Bronchial epithelial cell (primary cell): Measurements from ENCODE around the gene MCF2L2. TPM values are rescaled to one million over a fixed set of nuclear protein-coding genes. Genes with fewer than 3 reads are reported as not detected.

Experiments
- DNase-seq: peaks from one replicate; pipeline ENCODE4 v3.0.0-alpha.2; 2010; ENCODE audit warnings: low read depth
- FAIRE-seq: peaks from 2 replicates; lab custom pipeline; 2011; peaks lifted over from hg19 to GRCh38; lab: Jason Lieb, UNC
- H3K27me3 ChIP-seq: 2 replicates; pipeline ENCODE4 v1.5.1; 2011; ENCODE audit warnings: low read length; ENCODE audit not compliant: control insufficient read depth, insufficient read depth
- H3K36me3 ChIP-seq: 2 replicates; pipeline ENCODE4 v1.5.1; 2011; ENCODE audit warnings: low read length; ENCODE audit not compliant: control insufficient read depth, insufficient read depth
- H3K4me3 ChIP-seq: 2 replicates; pipeline ENCODE4 v1.5.1; 2011; ENCODE audit warnings: mild to moderate bottlenecking, low read depth, low read length, control low read depth
- CTCF ChIP-seq: IDR thresholded peaks from 2 replicates; pipeline ENCODE4 v1.5.1; 2011; ENCODE audit warnings: mild to moderate bottlenecking, moderate library complexity, low read length, control low read depth, inconsistent platforms; ENCODE audit not compliant: insufficient read depth, severe bottlenecking
- total RNA-seq: library from RNA; depleted of rRNA; stranded (reverse); fragments of >200 nt; gene quantifications from 2 replicates; pipeline ENCODE4 v1.2.1, GENCODE V29; 2014

MCF2L2 gene
- total RNA-seq, 1 donor from 2014 or later, result 0.26 TPM

DNA sequence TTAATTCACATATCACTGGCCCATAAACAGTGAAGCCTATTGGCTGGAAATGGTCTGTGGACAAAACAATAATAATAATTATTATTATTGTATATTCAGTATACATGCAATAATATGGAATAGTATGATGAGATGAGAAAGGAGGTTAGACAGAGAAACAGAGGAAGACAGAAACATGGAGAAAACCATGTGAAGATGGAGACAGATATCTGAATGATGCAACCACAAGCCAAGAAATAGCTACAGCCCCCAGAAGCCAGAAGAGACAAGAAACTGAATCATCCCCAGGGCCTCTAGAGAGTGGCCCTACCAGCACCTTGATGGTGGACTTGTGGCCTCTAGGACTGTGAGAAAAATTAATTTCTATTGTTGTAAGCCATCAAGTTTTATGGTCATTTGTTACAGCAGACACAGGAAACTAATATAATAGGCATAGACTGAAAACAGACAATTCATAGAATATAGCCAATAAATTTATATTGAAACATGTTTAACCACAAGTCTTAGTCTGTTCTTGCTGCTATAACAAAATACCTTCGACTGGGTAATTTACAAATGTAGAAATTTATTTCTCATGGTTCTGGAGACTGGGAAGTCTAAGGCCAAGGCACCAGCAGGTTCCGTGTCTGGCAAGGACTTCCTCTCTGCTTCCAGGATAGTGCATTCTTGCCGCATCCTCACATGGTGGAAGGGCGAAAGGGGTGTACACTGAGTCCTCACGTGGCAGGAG, 31.6 kb downstream of the MCF2L2 start:
- H3K27me3 ChIP-seq, result peaks cover 2% of the 10 kb centered on the region
- TF ChIP-seq CTCF, result no peak
- no peaks in the 10 kb centered on the region for H3K36me3 ChIP-seq
- DNase-seq (no peak), FAIRE-seq (no peak)
- no peak overlapping the region for H3K4me3 ChIP-seq

GRCh38 chr3:183394150-183394549, 34.3 kb downstream of the MCF2L2 start:
- H3K36me3 ChIP-seq, result no peaks in the 10 kb centered on the region
- no peak overlapping the region for H3K4me3 ChIP-seq
- DNase-seq (peak; percentile 42), FAIRE-seq (no peak)
- no peak for TF ChIP-seq CTCF
- H3K27me3 ChIP-seq, result peaks cover 2% of the 10 kb centered on the region

DNA sequence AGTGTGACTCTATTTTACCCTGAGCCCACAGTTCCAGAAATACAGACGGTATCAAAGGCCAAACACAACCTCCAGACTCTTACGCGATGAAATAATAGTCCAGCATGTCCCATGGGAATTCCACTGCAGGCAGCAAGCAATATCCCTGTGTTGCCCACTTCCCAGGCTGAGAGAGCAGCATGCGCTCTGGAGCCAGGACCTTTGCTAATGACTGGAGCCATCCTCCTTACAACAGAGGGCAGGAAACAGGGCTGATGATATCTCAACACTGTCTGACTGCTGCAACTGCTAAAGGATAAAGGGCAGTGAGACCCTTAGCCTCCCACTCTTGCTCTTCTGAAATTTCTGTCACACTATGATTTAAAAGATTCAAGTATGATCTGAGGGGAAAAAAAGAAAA, 34.8 kb downstream of the MCF2L2 start:
- FAIRE-seq (no peak), DNase-seq (no peak)
- TF ChIP-seq CTCF, result no peak
- peaks cover 2% of the 10 kb centered on the region for H3K27me3 ChIP-seq
- no peak overlapping the region for H3K4me3 ChIP-seq
- no peaks in the 10 kb centered on the region for H3K36me3 ChIP-seq

GRCh38 chr3:183392186-183393034, 36.0 kb downstream of the MCF2L2 start:
- no peaks in the 10 kb centered on the region for H3K36me3 ChIP-seq
- no peaks in the 10 kb centered on the region for H3K27me3 ChIP-seq
- FAIRE-seq, result peak; percentile 80
- TF ChIP-seq CTCF, result no peak
- H3K4me3 ChIP-seq, result no peak overlapping the region
- peak; percentile 51 for DNase-seq

DNA sequence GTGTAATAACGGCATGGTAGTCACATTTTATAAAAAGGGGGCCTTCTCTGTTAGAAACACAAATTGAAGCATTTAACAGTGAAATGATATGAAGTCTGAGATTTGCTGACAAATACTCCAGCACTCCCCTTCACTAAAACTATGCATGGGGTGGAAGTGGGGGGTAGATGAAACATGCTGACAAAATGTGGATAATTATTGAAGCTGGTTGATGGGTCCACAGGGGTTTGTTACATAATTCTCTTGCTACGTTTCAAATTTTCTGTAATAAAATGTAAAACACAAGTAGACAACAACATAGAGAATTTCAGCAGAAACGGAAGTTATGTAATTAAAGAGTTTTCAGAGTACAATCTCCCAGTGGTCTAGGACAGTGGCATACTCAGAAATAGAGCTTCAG, 37.0 kb downstream of the MCF2L2 start:
- Histone ChIP-seq H3K4me3 (no peak overlapping the region), H3K27me3 (no peaks in the 10 kb centered on the region), H3K36me3 (no peaks in the 10 kb centered on the region)
- DNase-seq, result no peak
- TF ChIP-seq CTCF, result no peak
- FAIRE-seq, result no peak
